ENCODE measurements around the gene COL6A3.
A peak's percentile ranks its signal among the peaks of the same experiment; 100 is the strongest.

The COL6A3 gene

GRCh38 chr2:237337586-237337985 is 76.4 kb downstream of the COL6A3 start:
- H3K4me3 Mint-ChIP-seq, result no peak overlapping the region
- ATAC-seq, result no peak
- no peak for DNase-seq
- H3K27me3 Mint-ChIP-seq, result no peaks in the 10 kb centered on the region
- no peak overlapping the region for H3K27ac Mint-ChIP-seq
- no peaks in the 10 kb centered on the region for H3K9me3 Mint-ChIP-seq
- H3K4me1 Mint-ChIP-seq, result no peaks in the 10 kb centered on the region

- H3K9me3 Mint-ChIP-seq, result no peaks in the 10 kb centered on the region
- DNase-seq (no peak), ATAC-seq (no peak)
- H3K4me3 Mint-ChIP-seq, result no peak overlapping the region
- no peak overlapping the region for H3K27ac Mint-ChIP-seq
- H3K27me3 Mint-ChIP-seq, result no peaks in the 10 kb centered on the region
- H3K4me1 Mint-ChIP-seq, result no peaks in the 10 kb centered on the region
These were observed 77.8 kb downstream of the COL6A3 start for GRCh38 chr2:237336131-237336530.

GRCh38 chr2:237333748-237334147 is 80.2 kb downstream of the COL6A3 start:
- ATAC-seq (no peak), DNase-seq (no peak)
- Mint-ChIP-seq H3K4me3 (no peak overlapping the region), H3K27me3 (no peaks in the 10 kb centered on the region), H3K27ac (peak overlapping the region in 1 of 2 donors; percentile 81), H3K9me3 (no peaks in the 10 kb centered on the region), H3K4me1 (no peaks in the 10 kb centered on the region)

- Mint-ChIP-seq H3K4me3 (no peak overlapping the region), H3K4me1 (no peaks in the 10 kb centered on the region), H3K9me3 (no peaks in the 10 kb centered on the region), H3K27me3 (no peaks in the 10 kb centered on the region), H3K27ac (no peak overlapping the region)
- ATAC-seq (no peak), DNase-seq (no peak)
These were observed 83.4 kb downstream of the COL6A3 start for GRCh38 chr2:237330541-237330940.

DNA sequence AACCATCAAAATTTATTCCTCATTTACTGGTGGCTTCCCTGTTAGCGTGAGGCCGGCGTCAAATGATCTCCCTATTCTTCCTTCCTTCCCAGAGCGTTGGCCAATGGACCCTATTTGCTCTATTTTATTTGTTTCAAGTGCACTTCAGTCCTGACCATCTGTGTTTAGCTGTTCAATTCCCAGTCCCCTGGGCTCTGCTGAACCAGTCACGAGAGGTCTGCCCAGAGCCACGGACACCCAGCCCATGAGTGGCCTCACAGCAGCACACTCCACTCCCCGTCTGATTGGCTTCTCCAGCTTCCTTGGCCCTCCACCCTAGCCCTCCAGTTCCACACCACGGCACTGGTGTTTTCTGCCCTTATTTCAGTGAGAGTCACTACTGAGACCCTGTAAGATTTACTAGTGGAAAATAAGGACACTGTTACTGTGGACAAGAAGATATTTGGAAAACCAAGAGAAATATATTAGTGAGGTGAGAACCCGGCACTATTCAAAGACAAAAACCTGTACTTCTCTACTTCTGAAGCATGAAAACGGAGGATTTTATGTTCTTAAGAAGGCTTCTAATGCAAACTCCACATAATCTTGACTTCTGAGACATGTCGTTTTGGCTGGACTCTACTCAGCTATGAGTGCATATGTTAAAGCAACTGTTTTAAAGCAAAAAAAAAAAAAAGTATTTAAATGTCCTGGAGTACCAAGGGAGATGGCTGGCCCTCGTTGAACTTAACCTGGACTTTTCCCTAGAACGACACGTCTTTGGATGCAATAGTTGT is 86.6 kb downstream of the COL6A3 start:
- Mint-ChIP-seq H3K4me3 (no peak overlapping the region), H3K4me1 (no peaks in the 10 kb centered on the region), H3K27ac (no peak overlapping the region), H3K27me3 (no peaks in the 10 kb centered on the region), H3K9me3 (no peaks in the 10 kb centered on the region)
- DNase-seq (no peak), ATAC-seq (no peak)

DNA sequence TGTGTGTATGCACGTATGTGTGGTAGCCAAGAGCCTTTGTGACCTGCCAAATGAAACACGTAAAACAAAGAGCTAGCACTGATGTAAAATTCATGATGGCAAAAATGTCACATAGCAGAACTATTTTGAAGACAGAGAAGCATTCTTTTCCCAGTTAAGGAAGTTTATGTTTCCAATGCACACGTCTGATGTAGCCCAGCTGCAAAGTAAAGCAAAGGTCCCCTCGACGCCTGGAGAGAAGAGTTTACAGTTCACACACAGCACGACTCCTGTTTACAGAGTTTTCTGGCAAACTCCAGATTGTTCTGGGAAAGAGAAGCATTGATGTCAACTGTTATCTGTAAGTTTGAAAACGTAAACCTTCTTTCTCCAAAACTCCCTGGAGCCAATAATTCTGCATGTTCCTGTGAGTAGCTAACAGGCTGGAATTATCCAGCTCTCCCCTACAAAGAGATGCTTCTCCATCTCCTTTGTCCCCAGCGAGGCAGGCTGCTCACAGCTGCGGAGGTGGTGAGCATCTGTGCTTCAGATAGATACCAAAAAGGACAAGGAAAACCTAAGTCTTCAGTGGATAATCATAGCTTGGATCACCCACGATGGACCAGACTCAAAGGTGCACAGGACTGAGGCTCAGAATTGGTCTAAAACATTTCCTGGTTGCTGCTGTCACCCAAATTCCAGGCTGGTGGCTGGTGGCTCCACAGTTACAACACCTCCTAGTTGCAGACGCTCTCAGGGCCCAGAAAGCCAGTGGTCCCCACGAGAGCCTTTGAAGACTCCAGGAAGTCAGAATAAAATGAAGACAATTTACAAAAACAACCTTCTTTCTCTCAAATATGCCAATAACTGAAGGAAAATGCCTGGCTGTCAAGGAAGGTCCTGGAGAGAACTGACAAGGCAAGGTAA is 87.4 kb downstream of the COL6A3 start:
- peak overlapping the region in 1 of 2 donors; percentile 9 for H3K27ac Mint-ChIP-seq
- ATAC-seq, result no peak
- H3K27me3 Mint-ChIP-seq, result no peaks in the 10 kb centered on the region
- H3K4me3 Mint-ChIP-seq, result no peak overlapping the region
- no peaks in the 10 kb centered on the region for H3K9me3 Mint-ChIP-seq
- H3K4me1 Mint-ChIP-seq, result no peaks in the 10 kb centered on the region
- DNase-seq, result no peak

- H3K27ac Mint-ChIP-seq, result no peak overlapping the region
- no peak overlapping the region for H3K4me3 Mint-ChIP-seq
- ATAC-seq (no peak), DNase-seq (no peak)
- H3K9me3 Mint-ChIP-seq, result no peaks in the 10 kb centered on the region
- no peaks in the 10 kb centered on the region for H3K4me1 Mint-ChIP-seq
- no peaks in the 10 kb centered on the region for H3K27me3 Mint-ChIP-seq
These were observed 89.1 kb downstream of the COL6A3 start for GRCh38 chr2:237324837-237325236.

DNA sequence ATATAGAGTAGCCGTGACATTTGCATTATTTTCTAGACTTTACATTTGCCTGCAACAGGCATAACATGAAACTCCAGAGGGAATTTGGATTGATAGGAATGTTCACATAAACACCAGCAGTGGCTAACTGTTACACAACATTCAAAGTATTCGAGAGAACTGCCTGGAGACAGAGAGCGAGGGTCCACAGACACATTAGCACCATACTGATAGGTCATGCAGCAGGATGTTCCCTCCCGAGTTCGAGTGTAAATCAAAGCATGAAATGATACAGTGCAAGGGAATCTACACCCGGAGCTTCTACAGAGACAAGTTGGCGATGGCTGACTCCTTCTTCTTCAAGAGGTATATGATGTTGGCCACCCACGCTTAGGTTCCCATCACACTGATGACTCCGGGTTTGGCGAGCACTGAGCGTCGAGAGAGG is 89.5 kb downstream of the COL6A3 start:
- no peak for DNase-seq
- Mint-ChIP-seq H3K4me1 (no peaks in the 10 kb centered on the region), H3K4me3 (no peak overlapping the region), H3K27ac (no peak overlapping the region), H3K9me3 (no peaks in the 10 kb centered on the region), H3K27me3 (no peaks in the 10 kb centered on the region)
- no peak for ATAC-seq

GRCh38 chr2:237323656-237324055 is 90.3 kb downstream of the COL6A3 start:
- Mint-ChIP-seq H3K9me3 (no peaks in the 10 kb centered on the region), H3K4me1 (no peaks in the 10 kb centered on the region)

GRCh38 chr2:237322564-237322963 is 91.4 kb downstream of the COL6A3 start:
- Mint-ChIP-seq H3K9me3 (no peaks in the 10 kb centered on the region), H3K27ac (no peak overlapping the region), H3K4me3 (no peak overlapping the region), H3K4me1 (no peaks in the 10 kb centered on the region), H3K27me3 (peaks cover 9% of the 10 kb centered on the region)
- peak; percentile 61 for ATAC-seq
- no peak for DNase-seq

More at GRCh38 chr2:237323656-237324055, 90.3 kb downstream of the COL6A3 start:
- no peaks in the 10 kb centered on the region for H3K27me3 Mint-ChIP-seq
- H3K4me3 Mint-ChIP-seq, result no peak overlapping the region
- ATAC-seq (no peak), DNase-seq (no peak)
- H3K27ac Mint-ChIP-seq, result peak overlapping the region in 1 of 2 donors; percentile 81

- no peaks in the 10 kb centered on the region for H3K4me1 Mint-ChIP-seq
- ATAC-seq, result no peak
- DNase-seq, result no peak
- no peaks in the 10 kb centered on the region for H3K9me3 Mint-ChIP-seq
- no peak overlapping the region for H3K4me3 Mint-ChIP-seq
- no peak overlapping the region for H3K27ac Mint-ChIP-seq
- H3K27me3 Mint-ChIP-seq, result peaks cover 9% of the 10 kb centered on the region
These were observed 92.2 kb downstream of the COL6A3 start for GRCh38 chr2:237321746-237322145.

- H3K9me3 Mint-ChIP-seq, result no peaks in the 10 kb centered on the region
- peaks cover 9% of the 10 kb centered on the region for H3K27me3 Mint-ChIP-seq
- DNase-seq, result no peak
- no peak overlapping the region for H3K4me3 Mint-ChIP-seq
- ATAC-seq, result no peak
- peak overlapping the region in 1 of 2 donors; percentile 75 for H3K27ac Mint-ChIP-seq
- no peaks in the 10 kb centered on the region for H3K4me1 Mint-ChIP-seq
These were observed 93.0 kb downstream of the COL6A3 start for GRCh38 chr2:237320801-237321560.

DNA sequence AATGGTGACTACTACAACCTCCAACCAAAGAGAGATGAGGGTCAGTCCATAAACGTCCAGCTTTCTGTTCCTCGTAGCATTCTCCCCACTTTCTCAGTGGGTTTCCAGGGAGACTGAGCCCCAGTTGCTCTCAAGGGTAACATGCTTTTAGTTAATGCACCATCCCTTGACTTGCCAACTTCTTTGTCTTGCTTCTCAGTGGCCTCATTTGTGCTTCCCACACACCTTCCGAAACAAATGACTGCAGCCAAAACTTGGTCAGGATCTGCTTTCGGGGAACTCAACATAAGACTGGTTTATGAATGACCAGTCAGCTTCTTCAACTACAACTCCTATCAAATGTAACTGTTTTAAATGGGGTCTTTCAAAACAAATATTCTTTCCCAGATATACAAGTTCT is 94.1 kb downstream of the COL6A3 start:
- Mint-ChIP-seq H3K27me3 (peaks cover 9% of the 10 kb centered on the region), H3K4me1 (no peaks in the 10 kb centered on the region), H3K27ac (no peak overlapping the region), H3K9me3 (no peaks in the 10 kb centered on the region), H3K4me3 (no peak overlapping the region)
- ATAC-seq (no peak), DNase-seq (no peak)

GRCh38 chr2:237319086-237319820 is 94.7 kb downstream of the COL6A3 start:
- Mint-ChIP-seq H3K4me1 (no peaks in the 10 kb centered on the region), H3K27me3 (peaks cover 9% of the 10 kb centered on the region), H3K9me3 (no peaks in the 10 kb centered on the region), H3K4me3 (no peak overlapping the region), H3K27ac (no peak overlapping the region)
- ATAC-seq, result no peak
- DNase-seq, result no peak

DNA sequence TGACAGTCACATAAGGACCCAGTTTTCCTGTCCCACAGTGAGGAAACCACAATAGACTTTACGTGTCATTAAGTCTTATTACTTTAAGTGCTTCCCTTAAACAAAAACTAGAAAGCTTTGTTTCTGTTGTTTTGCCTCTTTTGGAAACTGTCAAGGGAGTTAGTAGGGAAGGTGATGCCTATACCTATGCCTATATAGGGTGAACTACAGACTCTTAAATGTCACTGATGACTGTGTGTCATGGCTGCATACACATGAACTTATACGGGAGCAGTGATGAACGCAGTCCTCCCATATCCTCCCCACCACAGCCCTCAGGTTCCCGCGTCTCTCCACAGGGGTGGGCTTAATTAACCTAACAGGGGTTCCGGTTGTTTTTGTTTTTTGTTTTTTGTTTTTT is 97.6 kb downstream of the COL6A3 start:
- peaks cover 21% of the 10 kb centered on the region for H3K27me3 Mint-ChIP-seq

More for the DNA sequence above, 97.6 kb downstream of the COL6A3 start:
- Mint-ChIP-seq H3K27ac (no peak overlapping the region), H3K4me1 (no peaks in the 10 kb centered on the region), H3K4me3 (no peak overlapping the region), H3K9me3 (no peaks in the 10 kb centered on the region)
- ATAC-seq (no peak), DNase-seq (no peak)

Data from stimulated activated naive CD8-positive, alpha-beta T cell treated with anti-CD3 and anti-CD28 coated beads, Interleukin-15, amount 100 ng/mL, for 72 hours (primary cell).